GM19351 (cell line): ENCODE results near the gene CLSTN1.
A peak's percentile ranks its signal among the peaks of the same experiment; 100 is the strongest.
"Not testable (repeated sequence)": the region's sequence is repeated elsewhere in the genome, so short reads cannot be mapped to it uniquely, and the experiment has no call there.

ENCODE experiments used
- ATAC-seq: cut with Tn5 transposase; IDR thresholded peaks from one replicate; pipeline ENCODE4 v1.9.1; 2021; ENCODE audit warnings: mild to moderate bottlenecking, moderate library complexity; ENCODE audit not compliant: unreplicated experiment

CLSTN1 gene

GRCh38 chr1:9801909-9802308 lies 21.9 kb downstream of the CLSTN1 start:
- no peak for ATAC-seq

DNA sequence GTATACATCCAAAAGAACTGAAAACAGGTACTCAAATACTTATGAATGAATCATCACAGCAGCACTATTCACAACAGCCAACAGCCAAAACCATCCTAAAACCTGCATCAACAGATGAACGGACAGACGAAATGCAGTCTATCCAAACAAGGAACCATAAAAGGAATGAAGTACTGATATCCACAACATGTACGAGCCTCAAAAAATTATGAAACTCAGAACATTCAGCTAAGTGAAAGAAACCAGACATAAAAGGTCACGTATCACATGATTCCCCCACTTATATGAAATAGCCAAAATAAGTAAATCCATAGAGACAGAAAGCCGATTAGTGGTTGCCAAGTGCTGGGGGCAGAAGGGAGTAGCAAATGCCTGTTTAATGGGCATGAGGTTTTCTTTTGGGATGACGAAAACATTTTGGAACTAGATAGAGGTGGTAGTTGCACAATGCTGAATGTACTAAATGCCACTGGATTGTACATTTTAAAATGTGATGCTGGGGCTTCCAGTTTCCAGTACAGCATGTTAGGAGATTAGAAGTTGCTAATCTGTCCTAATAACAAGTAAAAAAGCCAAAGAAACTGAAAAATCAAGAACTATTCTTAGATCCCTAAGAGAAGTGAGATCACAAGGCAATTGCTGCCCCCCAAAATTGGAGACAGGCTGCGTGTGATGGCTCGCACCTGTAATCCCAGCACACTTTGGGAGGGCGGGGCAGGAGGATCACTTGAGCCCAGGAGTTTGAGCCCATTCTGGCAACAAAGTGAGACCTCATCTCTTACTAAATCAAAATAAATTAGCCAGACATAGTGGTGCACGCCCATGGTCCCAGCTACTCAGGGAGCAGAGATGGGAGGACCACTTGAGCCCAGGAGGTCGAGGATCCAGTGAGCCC lies 25.3 kb downstream of the CLSTN1 start:
- no peak for ATAC-seq

DNA sequence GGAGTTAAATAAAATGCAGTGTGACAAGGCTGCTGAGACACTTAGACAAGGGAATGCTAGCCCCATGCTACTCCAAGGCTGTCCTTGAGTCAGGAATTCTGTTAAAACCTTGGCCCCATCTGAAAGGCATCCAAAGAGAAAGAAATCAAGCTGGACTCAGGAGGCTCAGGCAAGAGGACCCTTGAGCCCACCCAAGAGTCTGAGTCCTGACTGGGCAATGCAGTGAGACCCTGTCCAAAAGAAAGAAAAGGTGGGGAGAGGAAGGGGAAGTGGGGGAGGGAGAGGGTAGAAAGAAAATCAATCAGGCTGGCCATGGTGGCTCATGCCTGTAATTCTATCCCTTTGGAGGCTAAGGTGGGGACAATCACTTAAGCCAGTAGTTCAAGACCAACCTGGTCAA lies 26.7 kb downstream of the CLSTN1 start:
- no peak for ATAC-seq

DNA sequence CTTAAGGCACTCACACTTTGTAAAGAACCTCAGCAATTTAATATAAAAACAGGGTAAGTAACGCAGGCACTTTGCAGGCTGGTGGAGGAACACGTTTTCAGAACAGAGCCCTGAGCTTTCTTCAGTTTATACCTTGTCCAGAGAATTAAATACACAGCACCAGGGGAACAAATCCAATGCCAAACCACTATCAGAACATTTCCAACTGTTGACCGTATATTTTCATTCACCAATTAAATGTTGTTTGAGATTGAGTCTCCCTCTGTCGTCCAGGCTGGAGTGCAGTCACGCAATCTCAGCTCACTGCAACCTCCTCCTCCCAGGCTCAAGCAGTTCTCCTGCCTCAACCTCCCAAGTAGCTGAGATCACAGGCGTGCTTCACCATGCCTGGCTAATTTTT lies 29.7 kb downstream of the CLSTN1 start:
- no peak for ATAC-seq

DNA sequence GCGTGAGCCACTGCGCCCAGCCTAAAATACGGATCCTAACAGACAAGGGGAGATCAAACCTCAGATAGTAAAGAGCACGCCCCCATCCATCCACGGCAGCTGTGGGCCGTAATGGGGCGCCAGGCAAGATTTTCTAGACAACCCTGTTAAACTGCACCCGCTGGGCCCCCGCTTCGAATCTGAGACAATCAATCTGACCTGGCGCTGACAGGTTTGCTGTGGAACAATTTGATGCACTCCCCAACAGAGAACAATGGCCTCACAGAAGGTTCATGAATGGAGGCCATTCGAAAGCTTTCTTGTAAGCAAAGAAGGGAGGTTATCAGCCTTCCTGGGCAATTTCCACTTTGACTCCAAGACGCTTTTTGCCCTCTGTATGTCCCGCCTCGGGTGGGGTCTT lies 30.5 kb downstream of the CLSTN1 start:
- no peak for ATAC-seq

DNA sequence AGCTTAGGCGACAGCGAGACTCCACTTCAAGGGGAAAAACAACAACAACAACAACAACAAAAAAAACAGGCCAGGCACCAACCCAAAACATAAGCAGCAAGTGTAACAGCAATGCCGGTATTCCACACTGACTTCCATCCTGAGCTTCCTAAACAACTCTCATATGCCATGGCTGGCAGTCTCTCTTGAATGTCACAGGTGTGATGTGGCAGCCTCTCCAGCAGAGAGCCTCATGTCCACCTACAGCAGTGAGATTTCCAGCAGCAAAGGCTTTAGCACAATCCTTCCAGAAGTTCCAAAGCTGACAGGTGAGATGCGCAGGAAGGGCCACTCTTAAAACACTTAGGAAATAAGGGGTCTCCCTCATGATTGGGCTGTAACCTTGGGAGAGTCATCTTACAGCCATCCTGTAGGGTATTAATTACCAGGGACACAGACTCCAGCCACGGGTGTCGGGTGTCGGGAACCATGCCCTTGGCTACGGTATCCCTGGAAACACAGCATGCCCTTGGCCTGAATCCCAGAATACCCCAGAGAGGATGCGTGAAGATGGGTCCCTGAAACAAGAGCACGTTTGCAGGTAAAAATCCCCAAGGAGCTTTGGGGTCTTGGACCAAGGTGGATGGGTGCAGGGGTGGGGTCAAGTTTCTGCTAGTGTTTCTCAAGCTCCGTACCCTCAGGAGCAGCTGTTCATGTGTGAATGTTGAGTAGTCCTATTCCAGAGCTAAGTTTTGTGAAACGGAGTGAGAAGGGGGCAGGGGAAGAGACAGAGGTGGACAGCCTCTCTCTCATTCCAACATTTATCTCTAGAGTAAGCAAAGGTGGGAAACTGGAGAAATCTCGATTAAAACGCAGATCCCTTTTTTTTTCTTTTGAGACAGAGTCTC lies 31.4 kb downstream of the CLSTN1 start:
- ATAC-seq, result no peak

GRCh38 chr1:9789700-9790099 lies 34.1 kb downstream of the CLSTN1 start:
- not testable (repeated sequence) for ATAC-seq

DNA sequence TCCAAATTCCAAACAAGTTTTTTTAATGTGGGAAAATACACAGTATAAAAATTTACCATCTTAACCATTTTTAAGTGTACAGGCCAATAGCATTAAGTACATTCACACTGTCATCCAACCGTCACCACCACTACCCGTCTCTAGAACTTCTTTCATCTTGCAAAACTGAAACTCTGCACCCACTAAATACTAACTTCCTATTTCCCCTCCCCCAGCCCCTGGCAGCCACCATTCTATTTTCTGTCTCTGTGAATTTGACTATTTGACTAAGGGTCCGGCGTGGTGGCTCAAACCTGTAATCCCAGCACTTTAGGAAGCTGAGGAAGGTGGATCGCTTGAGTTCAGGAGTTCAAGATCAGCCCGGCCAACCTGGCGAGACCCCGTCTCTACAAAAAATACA lies 36.1 kb downstream of the CLSTN1 start:
- peak; percentile 79 for ATAC-seq

GRCh38 chr1:9785406-9785805 lies 38.4 kb downstream of the CLSTN1 start:
- ATAC-seq, result no peak

DNA sequence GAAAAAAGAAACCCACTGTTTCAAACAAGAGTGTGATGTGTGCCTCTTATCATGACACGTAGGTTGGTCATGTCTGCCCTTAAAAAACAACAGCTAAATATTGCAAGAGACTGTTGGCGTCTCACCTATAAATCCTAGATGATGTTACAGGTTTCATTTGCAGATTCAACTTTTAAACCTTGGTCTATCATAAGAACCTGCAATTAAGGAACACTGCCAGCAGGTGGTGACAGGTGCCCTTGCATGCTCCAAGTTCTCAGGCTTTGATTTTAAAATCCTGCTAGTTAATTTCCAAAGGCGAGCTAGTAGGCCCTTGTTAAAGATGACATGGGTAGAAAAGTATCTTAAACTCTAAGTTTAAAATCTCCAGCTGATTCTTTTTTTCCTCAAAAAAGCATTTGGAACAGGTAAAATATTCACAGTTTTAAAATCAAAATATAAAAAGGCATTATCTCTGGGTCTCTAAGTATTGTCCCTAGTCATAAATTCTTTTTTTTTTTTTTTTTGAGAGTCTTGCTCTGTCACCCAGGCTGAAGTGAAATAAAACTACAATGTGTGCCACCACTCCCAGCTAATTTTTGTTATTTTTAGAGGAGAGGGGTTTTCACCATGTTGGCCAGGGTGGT lies 39.1 kb downstream of the CLSTN1 start:
- no peak for ATAC-seq

DNA sequence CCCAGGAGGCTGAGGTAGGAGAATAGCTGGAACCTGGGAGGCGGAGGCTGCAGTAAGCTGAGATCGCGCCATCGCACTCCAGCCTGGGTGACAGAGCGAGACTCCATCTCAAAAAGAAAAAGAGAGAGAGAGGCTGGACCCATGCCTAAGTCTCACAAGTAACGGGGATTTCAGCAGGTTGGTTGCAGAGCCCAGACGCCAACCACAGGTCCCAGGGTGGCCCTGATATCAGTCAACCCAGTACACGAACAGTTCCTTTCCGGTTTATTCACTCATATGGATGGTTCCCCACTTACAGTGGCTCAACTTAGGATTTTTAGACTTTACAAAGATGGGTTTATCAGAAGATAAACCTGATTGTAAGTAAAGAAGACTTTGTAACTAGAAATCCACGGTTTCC lies 40.9 kb downstream of the CLSTN1 start:
- ATAC-seq, result no peak

DNA sequence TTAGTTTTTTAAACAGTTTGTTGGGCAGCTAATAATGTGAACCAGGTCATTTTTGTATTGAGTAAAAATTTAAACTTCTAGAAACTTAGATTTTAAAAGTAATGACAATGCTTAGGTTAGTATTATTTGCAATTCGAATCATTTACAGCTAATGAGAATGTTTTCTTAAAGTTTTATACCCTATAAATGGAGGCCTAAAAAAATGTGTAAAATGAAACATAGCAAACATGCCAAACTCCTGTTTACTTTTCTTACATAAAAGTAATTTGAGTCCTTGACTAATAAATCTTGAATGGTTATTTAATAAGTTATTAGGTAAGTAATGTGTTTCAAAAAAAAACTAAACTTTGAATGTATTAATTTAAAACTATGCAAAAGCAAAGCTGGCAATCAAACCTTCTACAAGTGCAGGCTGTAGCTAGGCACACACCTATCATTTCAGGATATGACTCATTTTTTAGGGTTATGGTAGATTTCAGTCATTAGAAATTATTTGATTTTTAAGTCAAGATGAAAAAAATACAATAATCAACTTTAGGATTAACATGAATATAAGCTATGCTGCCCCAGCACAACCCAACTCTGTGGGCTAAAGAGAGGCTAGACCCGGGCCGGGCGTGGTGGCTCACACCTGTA lies 41.5 kb downstream of the CLSTN1 start:
- no peak for ATAC-seq

DNA sequence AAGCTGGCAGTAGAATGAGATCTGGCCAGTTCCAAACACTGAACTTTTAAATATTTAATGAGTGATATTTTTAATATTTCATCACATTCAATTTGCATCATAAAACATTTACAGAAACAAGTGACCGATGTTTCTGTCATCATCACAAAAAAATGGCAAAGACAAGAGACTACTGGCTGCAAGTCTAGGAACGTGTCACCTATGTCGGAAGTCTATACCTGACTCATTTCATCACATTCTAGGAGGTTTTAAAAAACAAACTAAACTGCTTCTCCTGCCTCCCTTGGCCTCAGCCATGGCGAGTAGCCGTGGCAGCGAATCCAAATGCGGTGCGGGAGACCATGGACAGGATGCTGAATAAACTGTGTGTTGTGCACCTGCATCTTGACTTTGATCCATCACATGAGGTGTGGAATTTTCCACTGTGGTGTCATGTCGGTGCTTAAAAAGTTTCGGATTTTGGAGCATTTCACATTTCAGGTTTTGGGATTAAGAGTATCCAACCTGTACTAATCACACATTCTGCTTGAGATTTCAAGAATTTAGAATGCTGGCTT lies 43.1 kb downstream of the CLSTN1 start:
- ATAC-seq, result no peak

GRCh38 chr1:9778905-9779304 lies 44.9 kb downstream of the CLSTN1 start:
- no peak for ATAC-seq

GRCh38 chr1:9776685-9777084 lies 47.1 kb downstream of the CLSTN1 start:
- no peak for ATAC-seq

GRCh38 chr1:9774712-9775679 lies 48.8 kb downstream of the CLSTN1 start:
- ATAC-seq, result no peak

DNA sequence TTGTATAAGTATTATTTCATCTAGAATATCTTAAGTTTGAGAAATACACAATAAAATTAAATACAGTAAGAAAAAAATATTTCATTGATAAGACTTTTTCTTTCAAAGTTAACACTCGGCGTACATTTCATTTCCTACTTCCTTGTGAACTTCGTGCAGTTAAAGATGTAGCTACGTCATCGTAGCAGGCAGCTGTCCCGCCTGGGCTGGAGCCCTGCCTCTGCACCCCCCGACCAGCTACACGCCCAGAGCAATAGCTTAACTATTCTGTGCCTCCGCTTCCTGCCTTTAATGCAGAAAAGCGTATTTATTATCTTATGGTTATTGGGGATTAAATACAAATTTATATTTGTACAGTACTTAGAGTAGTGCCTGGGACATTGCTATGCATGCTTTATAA lies 53.5 kb downstream of the CLSTN1 start:
- ATAC-seq, result no peak

GRCh38 chr1:9768983-9769382 lies 54.8 kb downstream of the CLSTN1 start:
- no peak for ATAC-seq

GRCh38 chr1:9767964-9768668 lies 55.6 kb downstream of the CLSTN1 start:
- no peak for ATAC-seq
